ENCODE results near the gene ZNF782.
"Not testable (repeated sequence)": the region's sequence is repeated elsewhere in the genome, so short reads cannot be mapped to it uniquely, and the experiment has no call there.

ZNF782 gene

GRCh38 chr9:96852676-96853075 lies 1.6 kb downstream of the ZNF782 start:
- no peak for DNase-seq (ENCODE audit: low spot score)

GRCh38 chr9:96844040-96844439 lies 10.3 kb downstream of the ZNF782 start:
- no peak for DNase-seq (ENCODE audit: low spot score)

DNA sequence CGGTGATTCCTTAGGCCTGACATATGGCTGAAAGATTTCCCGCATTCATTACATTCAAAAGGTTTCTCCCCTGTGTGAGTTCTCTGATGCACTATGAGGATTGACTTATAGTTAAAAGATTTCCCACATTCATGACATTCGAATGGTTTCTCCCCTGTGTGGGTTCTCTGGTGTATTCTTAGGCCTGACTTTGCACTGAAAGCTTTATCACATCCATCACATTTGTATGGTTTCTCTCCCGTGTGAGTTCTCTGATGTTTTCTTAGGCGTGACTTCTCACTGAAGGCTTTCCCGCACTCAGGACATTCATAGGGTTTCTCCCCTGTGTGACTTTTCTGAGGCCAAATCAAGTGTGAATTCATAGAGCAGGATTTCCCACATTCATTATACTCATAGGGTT lies 35.8 kb downstream of the ZNF782 start:
- no peak for DNase-seq (ENCODE audit: low spot score)

DNA sequence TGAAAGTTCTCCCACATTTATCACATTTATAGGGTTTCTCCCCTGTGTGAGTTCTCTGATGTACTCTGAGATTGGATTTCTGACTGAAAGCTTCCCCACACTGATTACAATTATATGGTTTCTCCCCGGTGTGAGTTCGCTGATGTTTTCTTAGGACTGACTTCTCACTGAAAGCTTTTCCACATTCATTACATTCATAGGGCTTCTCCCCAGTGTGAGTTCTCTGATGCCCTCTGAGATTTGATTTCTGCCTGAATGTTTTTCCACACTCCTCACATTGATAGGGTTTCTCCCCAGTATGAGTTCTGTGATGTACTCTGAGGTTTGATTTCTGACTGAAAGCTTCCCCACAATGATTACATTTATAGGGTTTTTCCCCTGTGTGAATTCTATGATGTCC lies 36.3 kb downstream of the ZNF782 start:
- DNase-seq (ENCODE audit: low spot score), result no peak

DNA sequence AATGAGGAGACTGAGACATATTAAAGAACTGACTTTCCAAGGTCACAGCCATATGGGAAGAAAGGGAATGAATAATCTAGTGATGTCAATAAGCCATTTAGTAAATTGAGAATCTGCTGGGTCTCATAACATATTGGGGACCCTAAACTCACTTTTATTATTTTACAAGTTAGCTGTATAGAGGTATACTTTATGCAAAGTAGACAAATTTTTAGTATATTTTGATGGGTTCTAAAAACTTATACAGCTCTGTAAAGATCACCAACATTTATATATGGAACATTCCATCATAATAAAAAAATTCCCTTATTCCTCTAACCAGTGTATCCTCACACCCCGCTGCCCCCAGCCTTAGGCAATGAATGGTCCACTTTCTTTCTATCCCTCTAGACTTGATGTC lies 40.7 kb downstream of the ZNF782 start:
- DNase-seq (ENCODE audit: low spot score), result no peak

GRCh38 chr9:96798959-96799358 lies 55.4 kb downstream of the ZNF782 start:
- not testable (repeated sequence) for DNase-seq (ENCODE audit: low spot score)

GRCh38 chr9:96784021-96784420 lies 70.3 kb downstream of the ZNF782 start:
- DNase-seq (ENCODE audit: low spot score), result no peak

DNA sequence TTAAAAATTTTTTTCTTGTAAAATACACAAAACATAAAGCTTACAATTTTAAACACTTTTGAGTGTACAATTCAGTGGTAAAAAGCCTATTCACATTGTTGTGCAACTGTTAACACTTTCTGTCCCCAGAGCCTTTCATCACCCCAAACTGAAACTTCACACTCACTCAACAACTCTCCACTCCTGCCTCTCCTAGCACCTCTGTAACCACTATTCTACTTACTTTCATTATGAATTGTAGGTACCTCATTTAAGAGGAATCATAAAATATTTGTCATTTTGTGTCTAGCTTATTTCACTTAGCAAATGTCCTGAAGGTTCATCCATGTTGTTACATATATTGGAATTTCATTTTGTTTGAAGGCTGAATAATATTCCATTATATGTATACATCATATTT lies 72.1 kb downstream of the ZNF782 start:
- DNase-seq (ENCODE audit: low spot score), result no peak

GRCh38 chr9:96781552-96781951 lies 72.8 kb downstream of the ZNF782 start:
- DNase-seq (ENCODE audit: low spot score), result no peak

DNA sequence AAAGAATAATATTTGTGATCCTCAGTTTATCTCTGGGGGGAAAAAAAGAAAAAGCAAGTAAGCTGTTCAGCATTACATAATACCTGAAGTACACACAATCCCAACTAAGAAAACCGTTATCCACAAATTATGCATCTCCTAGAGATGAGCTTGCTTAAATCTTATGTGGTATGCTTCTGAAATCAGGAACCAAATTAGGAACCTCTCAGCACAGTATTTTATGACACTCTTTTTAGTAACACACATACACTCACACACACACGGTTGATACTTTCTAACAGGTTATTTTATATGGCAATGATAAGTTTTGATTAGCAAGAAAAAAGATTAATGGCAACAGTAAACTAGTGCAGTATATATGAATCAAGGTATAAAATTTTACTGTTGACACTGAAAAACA lies 75.2 kb downstream of the ZNF782 start:
- no peak for DNase-seq (ENCODE audit: low spot score)

DNA sequence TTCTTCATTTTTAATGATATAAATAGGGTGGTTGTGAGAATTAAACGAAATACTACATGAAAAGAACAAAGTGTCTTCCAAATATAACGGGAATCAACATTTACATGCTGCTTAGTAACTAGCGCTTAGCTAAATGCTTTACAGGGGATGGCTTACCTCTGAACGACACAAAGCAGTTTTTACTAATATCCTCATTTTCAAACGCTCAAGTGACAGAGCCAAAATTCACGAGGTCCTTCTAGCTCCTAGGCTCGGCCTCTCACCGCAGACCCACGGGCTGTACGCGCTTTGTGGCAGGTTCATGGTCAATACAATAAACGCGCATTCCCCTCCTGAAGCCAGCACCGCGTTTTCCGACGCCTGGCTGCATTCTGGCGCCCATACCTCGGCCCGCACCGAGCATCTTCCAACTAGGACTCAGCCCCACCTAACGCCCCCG lies 76.9 kb downstream of the ZNF782 start:
- DNase-seq (ENCODE audit: low spot score), result peak; percentile 8

DNA sequence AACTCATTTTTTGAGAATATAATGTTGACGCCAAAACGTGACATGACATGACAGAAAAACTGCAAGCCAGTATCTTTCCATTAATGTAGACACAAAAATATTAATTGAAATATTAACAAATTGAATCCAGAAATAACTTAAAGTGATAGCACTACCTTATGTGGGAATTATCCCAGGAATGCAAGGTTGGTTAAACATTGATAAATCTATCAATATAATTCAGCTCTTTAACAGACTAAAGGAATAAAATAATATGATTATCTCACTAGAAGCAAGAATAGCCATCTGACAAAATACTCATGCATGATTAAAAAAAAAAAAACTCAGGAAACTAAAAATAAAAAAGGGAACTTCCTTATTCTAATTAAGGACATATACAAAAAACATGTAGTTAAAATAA lies 83.2 kb downstream of the ZNF782 start:
- no peak for DNase-seq (ENCODE audit: low spot score)

GRCh38 chr9:96769989-96770388 lies 84.3 kb downstream of the ZNF782 start:
- DNase-seq (ENCODE audit: low spot score), result no peak

Data from pons (tissue), 1 donor.